ENCODE measurements around the gene CCNO. TPM values are rescaled to one million over a fixed set of nuclear protein-coding genes. Genes with fewer than 3 reads are reported as not detected.

The CCNO gene
- total RNA-seq, 5 donors from 2014 or later (not counting 1 experiment from before 2014, with no cell fraction given), result 0.20 TPM; not detected in 4

GRCh38 chr5:55187370-55187769, 46.0 kb downstream of the CCNO start:
- H3K27ac ChIP-seq (ENCODE audit: low read length), result no peak overlapping the region
- Mint-ChIP-seq H3K9me3 (peaks cover 0 to 4% (median 0%) of the 10 kb centered on the region in 3 donors), H3K4me1 (no peaks in the 10 kb centered on the region), H3K4me3 (no peak overlapping the region), H3K27ac (no peak overlapping the region), H3K36me3 (no peaks in the 10 kb centered on the region), H3K27me3 (peaks cover 44 to 59% of the 10 kb centered on the region in 2 donors)
- no peaks in the 10 kb centered on the region for H3K9me3 ChIP-seq
- no peak overlapping the region for H3K4me3 ChIP-seq (ENCODE audit: control insufficient read depth in 1 of 2, extremely low read depth in 1 of 2, low read length in 1 of 2)
- CTCF ChIA-PET, result interaction anchor here (0.6 to 1.5 kb wide), 6 partner anchors 28 to 1514 kb away, joined by 3 to 6 read pairs (median 3); partner anchors contain the start of gene GPX8 (in 1 of the 2)
- ATAC-seq (replicated peaks in 1 of 4) (no peak), DNase-seq (no peak)
- 56% methylated on average over 1 of the region's 4 CpGs for WGBS (ENCODE audit: insufficient coverage)
- POLR2A ChIA-PET, result no interaction called here
- H3K27me3 ChIP-seq (replicated peaks in 1 of 2; ENCODE audit: control insufficient read depth in 2 of 2, extremely low read depth in 1 of 2, insufficient read depth in 2 of 2, low read length in 1 of 2), result peaks cover 16 to 21% of the 10 kb centered on the region in 2 experiments
- H3K36me3 ChIP-seq (ENCODE audit: control insufficient read depth in 2 of 2, extremely low read depth in 1 of 2, insufficient read depth in 1 of 2, low read length in 1 of 2), result no peaks in the 10 kb centered on the region
- H3K4me1 ChIP-seq (ENCODE audit: control insufficient read depth in 1 of 2, extremely low read depth in 1 of 2, insufficient read depth in 2 of 2, low read length in 2 of 2), result no peaks in the 10 kb centered on the region

Other genes with a start within 250 kb of the CCNO start
- under 1 TPM in 3 of 5 donors, not detected in 2; 0.40 to 0.63 (median 0.43) TPM for gene ESM1, start 248.0 kb downstream of the CCNO start, total RNA-seq
- 10 to 100 TPM in 4 of 5 donors, 1 to 10 TPM in 1; 5.4 to 38.8 (median 31.0) TPM for gene GZMK, start 209.4 kb downstream of the CCNO start, total RNA-seq
- 10 to 100 TPM in 4 of 5 donors, 1 to 10 TPM in 1; 9.9 to 86.0 (median 37.2) TPM for gene GZMA, start 131.0 kb downstream of the CCNO start, total RNA-seq
- gene GPX8, start 73.4 kb downstream of the CCNO start, total RNA-seq, result under 1 TPM in 1 of 5 donors, not detected in 4; 0.20 TPM
- gene CDC20B, start 60.4 kb downstream of the CCNO start, total RNA-seq, result not detected
- gene MCIDAS, start 6.3 kb downstream of the CCNO start, total RNA-seq, result not detected
- 10 to 100 TPM; 12.4 to 19.2 (median 15.4) TPM for gene DHX29, start 74.1 kb upstream of the CCNO start, total RNA-seq
- 10 to 100 TPM; 60.2 to 75.1 (median 62.0) TPM for gene MTREX, start 74.4 kb upstream of the CCNO start, total RNA-seq

All from T-cell (primary cell).